Fibroblast of the conjunctiva (primary cell): ENCODE measurements around the gene TOMM20.

Experiments
- DNase-seq: peaks from one replicate; pipeline ENCODE4 v3.0.0-alpha.2; 2010; ENCODE audit warnings: low read depth

TOMM20 gene

DNA sequence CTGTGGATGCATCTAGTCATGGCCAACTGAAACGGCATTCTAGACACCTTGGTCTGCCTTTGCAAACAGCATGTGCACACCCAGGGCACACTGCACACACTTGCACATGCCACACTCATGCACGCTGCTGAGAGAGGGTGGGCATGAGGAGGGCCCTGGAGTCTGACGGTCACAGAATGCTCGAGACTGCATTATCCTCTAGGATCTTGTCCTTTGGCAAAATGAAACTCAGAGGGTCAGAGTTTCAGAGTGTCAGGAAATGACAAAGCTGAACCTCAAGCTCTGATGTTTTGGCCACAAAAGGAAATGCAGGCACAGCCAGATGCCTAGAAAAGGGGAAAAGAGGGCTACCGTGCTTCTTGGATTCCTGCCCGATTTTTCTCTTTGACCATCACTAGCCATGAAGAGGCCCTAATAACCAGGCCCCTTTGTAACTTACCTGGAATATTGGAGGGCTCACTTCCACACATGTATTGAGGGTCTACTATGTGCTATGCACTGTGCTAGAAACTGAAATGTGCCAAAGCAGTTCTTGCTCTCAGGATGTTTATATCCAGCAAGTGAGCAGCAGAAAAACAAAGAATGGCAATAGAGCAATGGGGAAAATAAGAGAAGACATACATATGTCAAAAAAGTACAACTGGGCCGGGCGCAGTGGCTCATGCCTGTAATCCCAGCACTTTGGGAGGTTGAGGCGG, 65.4 kb downstream of the TOMM20 start:
- DNase-seq, result no peak

DNA sequence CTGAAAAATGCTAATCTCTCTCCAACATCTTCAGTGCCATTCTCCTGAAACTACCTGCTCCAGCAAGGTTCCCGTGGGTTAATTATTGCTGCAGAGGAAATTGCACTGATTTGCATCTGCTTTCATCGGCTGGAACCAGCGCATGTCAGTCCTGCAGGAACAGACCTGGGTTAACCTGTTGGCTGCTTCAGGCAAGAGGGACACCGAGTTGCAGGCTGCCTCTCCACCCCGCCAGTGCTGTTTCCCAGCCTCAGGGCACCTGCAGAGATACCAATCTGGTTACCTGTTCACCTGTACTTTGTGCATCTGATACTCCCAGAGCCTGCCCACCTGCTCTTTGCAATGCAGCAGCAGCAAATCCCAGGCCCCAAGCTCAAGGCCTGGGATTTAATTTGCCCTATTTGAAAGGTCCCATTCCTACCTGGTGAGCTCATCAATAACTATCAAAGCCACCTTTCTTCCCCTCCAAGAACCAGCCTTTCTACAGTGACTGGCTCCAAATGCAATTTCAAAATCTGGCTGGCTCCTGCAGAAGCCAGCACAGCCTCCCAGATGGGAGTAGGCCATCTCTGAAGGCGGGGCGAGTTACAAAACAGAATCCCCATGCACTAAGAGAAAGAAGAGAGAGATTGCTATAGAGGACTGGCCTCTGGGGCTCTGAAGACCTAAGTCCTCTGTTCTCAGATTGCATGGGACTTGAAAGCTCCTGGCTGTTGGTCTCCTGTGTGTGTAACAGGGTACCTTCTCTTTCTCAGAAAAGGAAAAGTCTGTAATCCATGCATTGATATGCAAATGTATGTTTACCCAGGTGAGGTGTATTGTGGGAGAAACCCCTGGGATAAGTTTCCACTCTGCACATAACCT, 67.8 kb downstream of the TOMM20 start:
- no peak for DNase-seq
